ENCODE results near the gene MMP17.

Gene MMP17

DNA sequence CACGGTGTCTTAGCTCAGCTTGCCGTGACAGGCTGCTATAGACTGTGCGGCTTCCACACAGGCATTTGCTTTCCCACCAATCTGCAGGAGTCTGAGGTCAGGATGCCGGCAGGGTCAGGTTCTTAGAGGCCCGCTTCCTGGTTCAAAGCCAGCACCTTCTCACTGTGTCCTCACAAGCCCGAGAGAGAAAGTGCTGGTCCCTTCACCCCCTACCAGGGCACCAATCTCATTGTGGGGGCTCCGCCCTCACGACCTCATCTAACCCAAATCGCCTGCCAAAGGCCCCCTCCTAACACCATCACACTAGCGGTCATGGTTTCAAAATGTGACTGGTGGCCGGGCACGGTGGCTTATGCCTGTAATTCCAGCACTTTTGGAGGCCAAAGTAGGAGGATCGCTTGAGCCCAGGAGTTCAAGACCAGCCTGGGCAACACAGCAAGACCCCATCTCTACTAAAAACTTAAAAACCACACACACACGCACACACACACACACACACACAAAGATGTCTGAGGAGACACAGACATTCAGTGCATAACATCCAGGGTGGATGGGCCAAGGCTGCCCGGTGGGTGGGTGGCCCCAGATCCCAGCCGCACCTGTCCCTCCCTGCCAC lies 26.8 kb downstream of the MMP17 start:
- DNase-seq (ENCODE audit: low spot score) = no peak
- no peak overlapping the region for H3K4me3 ChIP-seq
- H3K27ac ChIP-seq = no peak overlapping the region
- TF ChIP-seq, protein P1, sequence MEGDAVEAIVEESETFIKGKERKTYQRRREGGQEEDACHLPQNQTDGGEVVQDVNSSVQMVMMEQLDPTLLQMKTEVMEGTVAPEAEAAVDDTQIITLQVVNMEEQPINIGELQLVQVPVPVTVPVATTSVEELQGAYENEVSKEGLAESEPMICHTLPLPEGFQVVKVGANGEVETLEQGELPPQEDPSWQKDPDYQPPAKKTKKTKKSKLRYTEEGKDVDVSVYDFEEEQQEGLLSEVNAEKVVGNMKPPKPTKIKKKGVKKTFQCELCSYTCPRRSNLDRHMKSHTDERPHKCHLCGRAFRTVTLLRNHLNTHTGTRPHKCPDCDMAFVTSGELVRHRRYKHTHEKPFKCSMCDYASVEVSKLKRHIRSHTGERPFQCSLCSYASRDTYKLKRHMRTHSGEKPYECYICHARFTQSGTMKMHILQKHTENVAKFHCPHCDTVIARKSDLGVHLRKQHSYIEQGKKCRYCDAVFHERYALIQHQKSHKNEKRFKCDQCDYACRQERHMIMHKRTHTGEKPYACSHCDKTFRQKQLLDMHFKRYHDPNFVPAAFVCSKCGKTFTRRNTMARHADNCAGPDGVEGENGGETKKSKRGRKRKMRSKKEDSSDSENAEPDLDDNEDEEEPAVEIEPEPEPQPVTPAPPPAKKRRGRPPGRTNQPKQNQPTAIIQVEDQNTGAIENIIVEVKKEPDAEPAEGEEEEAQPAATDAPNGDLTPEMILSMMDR (IDR thresholded peaks at IDR 0.05) = no peak

DNA sequence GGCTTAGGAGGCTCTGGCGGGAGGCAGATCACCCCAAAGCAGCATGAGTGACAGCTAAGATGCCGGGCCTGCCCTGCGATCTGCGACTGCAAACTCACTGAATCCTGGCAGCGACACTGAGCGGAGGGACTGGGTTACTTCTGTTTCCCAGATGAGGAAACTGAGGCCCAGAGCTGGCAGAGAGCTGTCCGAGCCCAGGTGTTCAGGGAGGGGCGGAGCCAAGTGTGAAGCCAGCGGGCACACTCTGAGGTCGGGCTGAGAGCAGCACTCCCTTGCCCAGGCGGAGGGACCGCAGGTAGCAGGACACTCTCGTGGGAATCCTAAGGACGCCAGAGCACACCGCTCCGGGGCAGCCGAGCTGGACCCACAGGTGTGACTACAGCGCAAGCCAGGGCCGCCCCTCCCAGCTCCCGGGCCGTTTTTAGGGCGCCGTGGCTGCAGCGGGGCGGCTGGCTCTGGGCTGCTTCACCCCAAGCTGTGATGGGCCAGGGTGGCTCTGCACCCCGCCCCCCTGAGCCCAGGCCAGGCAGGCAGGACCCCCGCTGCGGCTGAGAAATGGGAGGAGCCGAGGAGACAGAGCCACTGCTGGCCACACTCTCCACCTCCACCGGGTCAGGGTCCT lies 27.4 kb downstream of the MMP17 start:
- Histone ChIP-seq H3K27ac (no peak overlapping the region), H3K4me3 (no peak overlapping the region)
- TF ChIP-seq, protein P1 (IDR thresholded peaks at IDR 0.05) = no peak
- DNase-seq (ENCODE audit: low spot score) = no peak

DNA sequence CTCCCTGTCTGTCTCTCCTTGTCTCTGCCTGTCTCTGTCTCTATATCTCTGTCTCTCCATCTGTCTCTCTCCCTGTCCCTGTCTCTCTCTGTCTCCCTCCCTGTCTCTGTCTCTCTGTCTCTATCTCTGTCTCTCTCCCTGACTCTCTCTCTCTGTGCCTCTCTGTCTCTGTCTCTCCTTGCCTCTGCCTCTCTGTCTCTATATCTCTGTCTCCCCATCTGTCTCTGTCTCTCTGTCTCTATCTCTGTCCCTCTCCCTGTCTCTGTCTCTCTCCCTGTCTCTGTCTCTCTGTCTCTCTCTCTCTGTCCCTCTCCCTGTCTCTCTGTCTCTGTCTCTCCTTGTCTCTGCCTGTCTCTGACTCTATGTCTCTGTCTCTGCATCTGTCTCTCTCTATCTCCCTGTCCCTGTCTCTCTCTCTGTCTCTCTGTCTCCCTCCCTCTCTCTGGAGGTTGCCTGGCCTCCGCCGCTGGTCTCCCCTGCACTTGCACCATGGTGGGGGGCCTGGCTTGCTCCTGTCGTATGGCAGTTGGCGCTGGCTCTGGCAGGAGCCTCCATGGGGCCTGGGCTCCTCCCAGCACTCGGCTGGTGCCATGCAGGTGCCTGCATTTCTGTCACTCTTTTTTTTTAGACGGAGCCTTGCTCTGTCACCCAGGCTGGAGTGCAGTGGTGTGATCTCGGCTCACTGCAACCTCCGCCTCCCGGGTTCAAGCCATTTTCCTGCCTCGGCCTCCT lies 28.3 kb downstream of the MMP17 start:
- TF ChIP-seq, protein P1 (IDR thresholded peaks at IDR 0.05) = no peak
- H3K4me3 ChIP-seq = no peak overlapping the region
- DNase-seq (ENCODE audit: low spot score) = no peak
- H3K27ac ChIP-seq = no peak overlapping the region

DNA sequence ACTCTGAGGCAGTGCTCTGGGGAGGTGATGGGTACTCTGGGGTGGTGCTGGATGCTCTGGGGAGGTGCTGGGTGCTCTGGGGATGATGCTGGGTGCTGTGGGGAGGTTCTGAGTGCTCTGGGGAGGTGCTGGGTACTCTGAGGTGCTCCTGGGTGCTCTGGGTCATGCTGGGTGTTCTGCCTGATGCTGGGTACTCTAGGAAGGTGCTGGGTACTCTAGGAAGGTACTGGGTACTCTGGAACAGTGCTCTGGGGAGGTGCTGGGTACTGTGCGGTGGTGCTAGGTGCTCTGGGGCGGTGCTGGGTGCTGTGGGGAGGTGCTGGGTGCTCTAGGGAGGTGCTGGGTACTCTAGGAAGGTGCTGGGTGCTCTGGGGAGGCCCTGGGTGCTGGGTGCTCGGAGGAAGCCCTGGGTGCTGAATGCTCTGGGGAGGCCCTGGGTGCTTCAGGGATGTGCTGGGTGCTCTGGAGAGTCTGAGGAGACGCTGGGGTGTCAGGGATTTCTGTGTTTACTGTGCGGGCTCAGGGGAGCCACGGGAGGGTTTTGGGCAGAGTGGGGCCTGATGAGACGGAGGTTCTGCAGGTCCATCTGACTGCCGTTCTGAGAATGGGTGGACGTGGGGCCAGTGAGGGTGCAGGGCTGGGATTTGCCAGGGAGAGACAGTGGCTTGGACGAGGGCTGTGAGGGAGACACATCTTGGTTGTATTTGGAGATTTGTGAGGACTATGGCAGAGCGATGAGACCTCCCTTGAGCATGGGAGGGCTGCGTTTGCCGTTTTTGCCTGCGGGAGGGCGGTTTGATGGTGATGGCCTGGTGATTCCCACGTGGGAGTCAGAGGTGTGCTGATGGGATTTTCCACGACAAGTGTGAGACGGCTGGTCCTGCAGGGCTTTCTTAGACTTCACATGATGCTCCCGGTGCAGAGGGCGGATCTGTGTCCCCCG lies 30.0 kb downstream of the MMP17 start:
- DNase-seq (ENCODE audit: low spot score) = no peak

DNA sequence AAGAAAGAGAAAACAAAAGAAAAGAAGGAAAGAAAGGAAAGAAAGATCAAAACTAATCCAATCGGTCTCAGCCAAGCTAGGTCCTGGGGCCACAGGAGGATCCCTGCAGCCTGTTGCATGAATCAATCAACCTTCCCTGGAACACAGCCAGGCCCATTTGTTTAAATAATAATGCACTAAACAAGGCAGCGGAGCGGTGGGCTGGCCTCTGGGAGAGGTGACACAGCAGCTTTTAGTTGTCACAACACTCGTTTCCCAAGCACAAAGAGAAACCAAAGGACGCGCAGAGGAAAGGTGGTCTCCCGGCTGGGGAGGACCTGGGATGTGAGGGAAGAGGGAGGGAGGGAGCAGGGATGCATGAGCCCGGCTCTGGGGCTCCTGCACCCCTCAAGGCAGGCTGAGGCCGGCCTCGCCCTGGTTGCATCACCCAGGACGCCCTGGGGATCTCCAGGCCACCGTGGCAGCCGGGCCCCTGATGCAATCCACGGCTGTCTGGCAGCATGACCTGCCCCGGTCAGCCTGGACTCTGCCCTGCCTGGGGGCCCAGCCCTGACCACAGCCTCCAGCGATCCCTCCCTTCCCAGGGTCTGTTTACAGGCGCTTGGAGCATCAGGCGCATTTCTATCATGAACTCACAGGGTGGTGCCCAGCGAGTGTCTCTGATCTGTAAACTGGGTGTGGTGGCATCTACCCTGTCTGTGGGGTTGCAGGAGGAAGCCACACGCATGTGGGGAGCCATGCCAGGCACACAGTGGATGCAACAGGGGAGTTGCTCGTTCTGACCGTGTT lies 32.5 kb downstream of the MMP17 start:
- H3K27ac ChIP-seq = peak overlapping the region in 1 of 2 donors; percentile 22
- no peak for DNase-seq (ENCODE audit: low spot score)
- peak overlapping the region; percentile 38 for H3K4me3 ChIP-seq
- TF ChIP-seq, protein P1 (IDR thresholded peaks at IDR 0.05) = no peak

More for the DNA sequence above, 30.0 kb downstream of the MMP17 start:
- no peak overlapping the region for H3K27ac ChIP-seq
- H3K4me3 ChIP-seq = no peak overlapping the region
- TF ChIP-seq, protein P1 (IDR thresholded peaks at IDR 0.05) = no peak

All from coronary artery (tissue), 2 donors.